GM21515 (cell line): ENCODE data around the gene PRPF18.

Source experiments
- ATAC-seq: cut with Tn5 transposase; IDR thresholded peaks from one replicate; pipeline ENCODE4 v1.9.1; 2021; ENCODE audit not compliant: unreplicated experiment

Gene PRPF18

GRCh38 chr10:13604357-13605040 is 17.7 kb downstream of the PRPF18 start:
- no peak for ATAC-seq

DNA sequence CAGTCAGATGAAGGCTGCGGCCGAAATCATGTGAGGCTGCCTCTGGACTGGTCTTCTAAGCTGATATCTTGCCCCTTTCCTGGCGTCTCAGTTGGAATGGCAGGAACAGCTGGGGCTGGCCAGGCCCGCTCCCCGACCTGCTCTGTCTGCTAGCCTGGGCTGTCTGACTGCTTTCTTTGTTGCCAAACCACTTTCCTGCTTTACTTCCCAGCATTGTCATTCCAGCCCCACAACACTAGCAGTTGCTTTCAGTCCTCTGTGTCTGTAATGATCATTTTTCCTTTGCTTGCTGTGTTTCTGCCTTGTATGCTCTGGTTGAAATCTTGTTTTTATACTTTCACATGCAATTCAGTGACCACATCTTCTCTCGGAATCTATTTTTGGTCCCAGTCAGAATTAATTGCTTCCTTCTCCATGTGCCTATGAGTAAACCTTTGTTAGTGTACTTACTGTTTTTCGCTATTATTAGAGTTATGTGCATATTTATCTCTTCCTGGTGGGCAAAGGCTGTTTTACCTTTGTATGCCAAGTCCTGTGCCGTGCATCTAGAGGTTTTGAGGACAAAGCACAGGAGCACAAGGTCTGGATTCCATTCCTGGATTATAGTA is 21.6 kb downstream of the PRPF18 start:
- no peak for ATAC-seq

GRCh38 chr10:13612654-13613373 is 26.0 kb downstream of the PRPF18 start:
- no peak for ATAC-seq

- no peak for ATAC-seq
Observed at GRCh38 chr10:13613519-13613918, 26.8 kb downstream of the PRPF18 start.

GRCh38 chr10:13614530-13615332 is 28.0 kb downstream of the PRPF18 start:
- ATAC-seq: no peak

- ATAC-seq: no peak
Observed at GRCh38 chr10:13615650-13616300, 29.0 kb downstream of the PRPF18 start.

DNA sequence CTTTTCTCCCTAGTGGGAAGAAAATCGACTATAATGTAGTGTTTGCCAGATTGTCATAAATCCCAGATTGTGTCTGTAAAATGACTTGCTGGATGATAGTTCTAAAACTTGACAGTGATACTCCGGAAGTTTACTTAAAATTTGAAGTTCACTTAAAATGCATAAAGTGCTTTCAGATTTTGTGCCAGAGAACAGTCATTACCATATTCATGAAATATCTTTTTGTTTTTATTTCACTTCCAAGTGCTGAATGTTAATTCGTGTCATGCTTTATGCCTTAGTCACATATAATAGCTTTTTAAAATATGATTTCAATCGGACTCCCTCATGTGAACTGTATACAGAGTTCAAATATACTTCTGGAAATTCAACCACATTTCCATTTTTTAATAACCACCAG is 30.4 kb downstream of the PRPF18 start:
- no peak for ATAC-seq

DNA sequence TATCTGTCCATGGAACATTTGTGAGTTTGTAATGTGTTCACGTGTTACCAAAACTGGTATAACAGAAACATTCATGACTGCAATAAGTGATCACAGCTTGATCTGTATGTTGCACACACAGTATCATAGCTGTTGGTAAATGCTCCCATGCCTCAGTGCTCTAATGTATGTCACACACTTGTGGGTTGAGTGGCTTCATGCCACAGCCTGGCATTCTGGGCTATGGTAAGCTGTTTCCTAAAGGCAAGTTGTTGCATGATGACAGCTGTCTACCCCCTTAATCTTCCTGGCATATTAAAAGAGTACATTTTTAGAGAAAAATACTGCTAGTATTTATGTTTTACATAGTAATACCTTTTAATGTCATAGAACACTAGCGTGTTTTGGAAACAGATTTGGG is 35.2 kb downstream of the PRPF18 start:
- no peak for ATAC-seq

GRCh38 chr10:13624630-13625029 is 37.9 kb downstream of the PRPF18 start:
- ATAC-seq: no peak

DNA sequence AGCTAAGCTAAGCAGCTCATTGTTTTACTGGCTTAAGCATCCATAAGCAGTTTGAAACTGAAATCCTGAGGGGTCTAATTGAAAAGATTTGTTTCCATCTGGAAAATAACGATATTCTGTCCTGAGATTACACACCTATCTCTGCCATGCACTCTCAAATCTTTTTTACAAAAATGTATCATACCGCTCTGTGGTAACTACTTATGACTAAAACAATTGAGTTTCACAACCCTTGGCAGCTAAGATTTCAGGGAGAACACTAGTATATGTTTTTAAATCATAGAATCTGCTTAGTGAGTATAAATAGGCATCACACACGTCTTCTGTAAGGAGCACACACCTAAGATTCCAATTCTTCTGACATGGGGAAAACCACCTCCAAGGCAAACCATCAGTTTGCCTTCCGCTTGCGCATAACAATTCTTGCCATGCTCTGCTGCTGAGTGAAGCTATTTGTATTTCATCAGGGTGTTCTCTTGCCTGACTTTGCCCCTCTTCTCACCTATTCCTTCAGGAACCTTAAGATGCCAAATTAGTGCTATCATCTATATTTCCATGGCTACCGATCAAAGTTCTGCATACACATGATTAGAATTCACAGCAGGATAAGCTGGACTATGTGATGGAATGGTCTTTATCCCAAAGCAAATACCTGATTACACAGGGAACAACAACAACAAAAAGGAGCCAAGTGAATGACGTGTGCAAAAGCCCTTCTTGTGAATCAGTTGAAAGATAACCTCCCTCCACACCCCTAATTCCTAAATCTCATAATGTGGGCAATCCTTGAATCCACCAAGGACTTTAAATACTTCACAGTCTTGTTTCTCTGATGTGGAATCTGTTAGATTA is 40.9 kb downstream of the PRPF18 start:
- ATAC-seq: no peak

DNA sequence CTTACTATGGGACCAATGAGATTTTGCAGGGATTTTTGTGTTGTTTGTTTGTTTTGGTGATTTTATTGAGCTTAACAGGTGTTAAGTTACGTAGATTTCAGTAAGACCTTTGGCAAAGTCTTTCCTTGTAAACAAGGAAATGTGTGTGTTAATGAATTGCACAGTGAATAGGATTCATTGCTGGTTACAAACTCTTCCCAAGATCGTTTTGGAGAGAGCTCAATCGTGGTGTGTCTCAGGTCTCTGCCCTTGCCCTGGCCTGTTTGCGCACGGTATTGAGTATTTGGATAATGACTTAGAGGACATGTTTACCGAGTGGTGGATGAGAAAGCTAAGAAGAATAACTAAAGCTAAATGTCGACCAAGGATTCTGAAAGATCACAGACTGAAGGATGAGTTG is 41.9 kb downstream of the PRPF18 start:
- no peak for ATAC-seq

- ATAC-seq: no peak
Observed at GRCh38 chr10:13629116-13629515, 42.4 kb downstream of the PRPF18 start.

DNA sequence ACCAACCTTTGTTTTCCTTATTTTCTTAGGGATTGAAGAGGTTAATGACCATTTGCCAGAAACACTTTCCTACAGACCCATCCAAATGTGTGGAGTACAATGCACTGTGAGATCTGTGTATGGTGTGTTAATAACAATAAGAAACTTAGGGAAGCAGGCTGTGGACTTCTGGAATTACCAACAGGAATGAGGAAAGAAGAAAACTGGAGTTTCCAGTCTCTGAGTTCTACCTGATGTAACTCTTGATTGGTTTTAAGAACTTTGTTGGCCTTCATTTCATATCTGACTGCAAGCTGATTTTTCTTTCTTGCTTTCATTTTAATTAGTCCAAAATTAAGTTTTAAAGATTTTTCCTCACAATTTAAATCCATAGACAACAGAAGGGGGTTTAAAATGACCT is 43.5 kb downstream of the PRPF18 start:
- ATAC-seq: no peak

DNA sequence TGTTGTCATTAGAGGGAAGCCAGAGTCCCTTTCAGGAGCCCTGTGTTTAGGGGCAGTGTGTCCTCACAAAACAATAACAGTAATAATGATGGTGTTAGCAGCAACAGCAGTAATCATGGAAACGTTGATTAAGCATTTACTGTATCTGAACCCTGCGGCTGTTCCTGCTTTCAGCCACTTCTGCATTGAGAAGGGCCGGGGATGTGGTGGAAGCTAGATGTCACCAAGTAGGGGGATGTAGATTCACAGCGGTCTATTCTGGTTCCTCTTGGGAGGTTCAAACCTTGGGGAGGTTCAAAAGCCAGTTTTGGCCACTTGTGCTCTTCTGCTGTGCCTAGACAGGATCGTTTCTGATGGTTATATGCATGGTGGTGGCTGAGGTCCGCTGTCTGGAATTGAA is 44.8 kb downstream of the PRPF18 start:
- ATAC-seq: no peak

DNA sequence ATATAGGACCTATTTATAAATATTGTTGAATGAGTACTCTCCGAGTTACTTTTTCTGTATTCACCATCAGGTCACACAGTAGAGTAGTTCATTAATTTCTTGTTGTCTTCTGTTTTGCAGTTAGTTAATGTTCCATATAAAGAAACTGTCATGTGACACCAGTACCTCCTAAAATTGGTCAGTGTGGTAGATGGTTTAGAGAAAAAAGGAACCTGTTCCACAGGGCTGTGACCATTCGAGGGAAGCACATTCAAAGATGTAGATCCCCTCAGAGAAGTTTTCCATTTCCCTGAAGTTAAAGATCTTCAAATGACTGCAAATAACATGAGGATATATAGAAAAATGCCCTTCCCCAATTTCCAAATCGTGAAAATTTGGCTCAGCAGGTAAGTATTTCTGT is 45.7 kb downstream of the PRPF18 start:
- ATAC-seq: no peak

DNA sequence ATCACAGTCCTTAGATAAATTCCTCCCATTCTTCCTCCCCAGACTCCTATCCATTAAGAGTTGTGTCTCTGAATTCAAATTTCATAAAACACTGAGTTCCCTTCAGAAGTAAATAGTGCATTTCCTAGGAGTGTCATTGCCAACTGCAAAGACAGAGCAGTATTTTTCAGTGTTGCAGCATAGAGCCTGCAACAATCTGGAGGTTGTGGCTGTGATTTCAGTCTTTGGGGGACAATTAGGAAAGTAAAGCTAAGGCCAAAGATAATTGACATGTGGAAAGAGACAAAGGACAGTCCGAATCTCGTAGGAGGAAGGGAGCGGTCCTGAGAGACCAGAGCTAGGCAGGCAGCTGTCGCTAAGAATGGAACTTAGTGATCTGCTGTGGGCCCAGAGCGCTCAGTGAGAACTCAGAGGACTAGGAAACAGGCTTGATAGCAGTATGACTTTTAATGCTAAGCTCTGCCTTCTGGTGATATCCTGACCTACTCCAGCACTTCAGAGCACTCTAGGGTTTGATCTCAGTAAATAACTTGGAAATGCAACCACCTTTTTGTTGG is 46.2 kb downstream of the PRPF18 start:
- ATAC-seq: no peak

GRCh38 chr10:13633689-13634088 is 46.9 kb downstream of the PRPF18 start:
- no peak for ATAC-seq

- no peak for ATAC-seq
Observed at GRCh38 chr10:13634207-13634606, 47.4 kb downstream of the PRPF18 start.

GRCh38 chr10:13636776-13637175 is 50.0 kb downstream of the PRPF18 start:
- ATAC-seq: no peak
